HepG2 (cell line): ENCODE measurements around the gene MXRA7. TPM values are rescaled to one million over a fixed set of nuclear protein-coding genes. Genes with fewer than 3 reads are reported as not detected.

Experiments
- CERS6 ChIP-seq: sonication (generic); formaldehyde crosslinking; IDR thresholded peaks from 2 replicates; pipeline ENCODE4 v1.5.0; 2020; ENCODE audit warnings: missing genetic modification reagents
- FOXA3 ChIP-seq: IDR thresholded peaks from 2 replicates; pipeline ENCODE4 v1.6.1; 2016; ENCODE audit warnings: missing genetic modification reagents, missing compliant biosample characterization
- KAT2B ChIP-seq: fragments of 150-350 bp; IDR thresholded peaks from 2 replicates; pipeline ENCODE4 v1.6.1; 2014; ENCODE audit warnings: low read depth, low read length, borderline replicate concordance
- KDM4B ChIP-seq: sonication (generic); formaldehyde crosslinking; IDR thresholded peaks from 2 replicates; pipeline ENCODE4 v1.4.0; 2020; ENCODE audit warnings: missing genetic modification reagents
- KDM5A ChIP-seq: fragments of 200-600 bp; sonication (generic); IDR thresholded peaks from 2 replicates; pipeline ENCODE4 v1.7.0; 2018; ENCODE audit warnings: antibody characterized with exemption, mild to moderate bottlenecking, low read length, borderline replicate concordance
- MAFK ChIP-seq, 2 experiments: IDR thresholded peaks in 1 of 2; conservative IDR thresholded peaks in 1 of 2; 2 replicates each; pipeline ENCODE4 v1.6.1; 2011; ENCODE audit warnings: improper control_type of control experiment in 2 of 2, low read length in 2 of 2
- NFIB ChIP-seq: sonication (generic); formaldehyde crosslinking; IDR thresholded peaks from 2 replicates; pipeline ENCODE4 v1.9.0; 2021; ENCODE audit warnings: missing genetic modification reagents, mild to moderate bottlenecking, borderline replicate concordance
- SKIL ChIP-seq: sonication (generic); formaldehyde crosslinking; IDR thresholded peaks from 2 replicates; pipeline ENCODE4 v1.8.0; 2022; ENCODE audit warnings: missing genetic modification reagents, mild to moderate bottlenecking, moderate library complexity, borderline replicate concordance
- ZBTB10 ChIP-seq: sonication (generic); formaldehyde crosslinking; IDR thresholded peaks from 2 replicates; pipeline ENCODE4 v1.4.0; 2020; ENCODE audit warnings: missing genetic modification reagents, borderline replicate concordance
- ZBTB2 ChIP-seq: sonication (generic); formaldehyde crosslinking; IDR thresholded peaks from 2 replicates; pipeline ENCODE4 v1.8.0; 2022; ENCODE audit warnings: low read depth, missing genetic modification reagents
- ZMYM2 ChIP-seq: sonication (generic); formaldehyde crosslinking; IDR thresholded peaks from 2 replicates; pipeline ENCODE4 v1.8.0; 2022; ENCODE audit warnings: mild to moderate bottlenecking, missing genetic modification reagents
- ZNF10 ChIP-seq: sonication (generic); formaldehyde crosslinking; IDR thresholded peaks from 2 replicates; pipeline ENCODE4 v1.4.0; 2020; ENCODE audit warnings: mild to moderate bottlenecking, low read depth, missing genetic modification reagents, borderline replicate concordance
- ZNF143 ChIP-seq: sonication (generic); formaldehyde crosslinking; IDR thresholded peaks from 2 replicates; pipeline ENCODE4 v1.4.0; 2020; ENCODE audit warnings: missing genetic modification reagents
- ZNF17 ChIP-seq: sonication (generic); formaldehyde crosslinking; IDR thresholded peaks from 2 replicates; pipeline ENCODE4 v1.5.0; 2020; ENCODE audit warnings: mild to moderate bottlenecking, missing genetic modification reagents
- ZNF33B ChIP-seq: sonication (generic); formaldehyde crosslinking; IDR thresholded peaks from 2 replicates; pipeline ENCODE4 v1.5.1; 2020; ENCODE audit warnings: mild to moderate bottlenecking, missing genetic modification reagents
- ZNF564 ChIP-seq: sonication (generic); formaldehyde crosslinking; IDR thresholded peaks from 2 replicates; pipeline ENCODE4 v1.8.1; 2023; ENCODE audit warnings: mild to moderate bottlenecking, missing genetic modification reagents
- ZNF652 ChIP-seq: IDR thresholded peaks from 2 replicates; pipeline ENCODE4 v1.6.1; 2016; ENCODE audit warnings: low read depth, borderline replicate concordance
- ZNF850 ChIP-seq: sonication (generic); formaldehyde crosslinking; conservative IDR thresholded peaks from 2 replicates; pipeline ENCODE4 v1.9.0; 2021; ENCODE audit warnings: mild to moderate bottlenecking, missing genetic modification reagents
- ZNF879 ChIP-seq: sonication (generic); formaldehyde crosslinking; IDR thresholded peaks from 2 replicates; pipeline ENCODE4 v1.8.1; 2023; ENCODE audit warnings: missing genetic modification reagents
- polyA plus RNA-seq, 8 experiments: library from polyadenylated mRNA; depleted of rRNA in 3 of 8; stranded (reverse) in 7 of 8; unstranded in 1 of 8; fragments of >200 nt; fragmentation: Illumina TruSeq in 4 of 8; extraction: Trizol in 4 of 8; gene quantifications; 2 replicates each; pipeline versions ENCODE4 v1.2.1 to v1.2.3, GENCODE V29; 2011 to 2016; ENCODE audit warnings: low read depth in 4 of 8, missing spikeins in 1 of 8, mixed read lengths in 1 of 8; ENCODE audit not compliant: insufficient read depth in 1 of 8
- total RNA-seq, 5 experiments: library from RNA; depleted of rRNA; stranded (reverse); fragments of >200 nt; fragmentation: Illumina TruSeq; extraction: Trizol; gene quantifications; 2 replicates each; pipeline ENCODE4 v1.2.3, GENCODE V29; 2016; ENCODE audit warnings: low read depth in 1 of 5
- TF ChIP-seq, protein P1 (sequence below): sonication (generic); formaldehyde crosslinking; IDR thresholded peaks from 2 replicates; pipeline ENCODE4 v1.5.0; 2020; ENCODE audit warnings: mild to moderate bottlenecking, missing genetic modification reagents

Gene MXRA7
- total and polyA plus RNA-seq, 2 of the 13 experiments (the other 11 are each of a cell fraction or from before 2014, with no cell fraction given): 44.8 to 112 TPM

- TF ChIP-seq ZNF17 (CRISPR knock-in tag): no peak
- TF ChIP-seq ZNF564 (CRISPR knock-in tag): no peak
- TF ChIP-seq NFIB (CRISPR knock-in tag): no peak
- TF ChIP-seq ZNF652 (CRISPR knock-in tag): no peak
- TF ChIP-seq CERS6 (CRISPR knock-in tag): no peak
- TF ChIP-seq ZBTB2: no peak; the same call in 1 of the 2 replicates
- TF ChIP-seq SKIL (CRISPR knock-in tag): peak; percentile 48; the same call in 1 of the 2 replicates
- TF ChIP-seq ZNF143 (CRISPR knock-in tag): no peak
- no peak for TF ChIP-seq ZMYM2 (CRISPR knock-in tag)
- TF ChIP-seq FOXA3 (CRISPR knock-in tag): no peak
- TF ChIP-seq, protein P1, sequence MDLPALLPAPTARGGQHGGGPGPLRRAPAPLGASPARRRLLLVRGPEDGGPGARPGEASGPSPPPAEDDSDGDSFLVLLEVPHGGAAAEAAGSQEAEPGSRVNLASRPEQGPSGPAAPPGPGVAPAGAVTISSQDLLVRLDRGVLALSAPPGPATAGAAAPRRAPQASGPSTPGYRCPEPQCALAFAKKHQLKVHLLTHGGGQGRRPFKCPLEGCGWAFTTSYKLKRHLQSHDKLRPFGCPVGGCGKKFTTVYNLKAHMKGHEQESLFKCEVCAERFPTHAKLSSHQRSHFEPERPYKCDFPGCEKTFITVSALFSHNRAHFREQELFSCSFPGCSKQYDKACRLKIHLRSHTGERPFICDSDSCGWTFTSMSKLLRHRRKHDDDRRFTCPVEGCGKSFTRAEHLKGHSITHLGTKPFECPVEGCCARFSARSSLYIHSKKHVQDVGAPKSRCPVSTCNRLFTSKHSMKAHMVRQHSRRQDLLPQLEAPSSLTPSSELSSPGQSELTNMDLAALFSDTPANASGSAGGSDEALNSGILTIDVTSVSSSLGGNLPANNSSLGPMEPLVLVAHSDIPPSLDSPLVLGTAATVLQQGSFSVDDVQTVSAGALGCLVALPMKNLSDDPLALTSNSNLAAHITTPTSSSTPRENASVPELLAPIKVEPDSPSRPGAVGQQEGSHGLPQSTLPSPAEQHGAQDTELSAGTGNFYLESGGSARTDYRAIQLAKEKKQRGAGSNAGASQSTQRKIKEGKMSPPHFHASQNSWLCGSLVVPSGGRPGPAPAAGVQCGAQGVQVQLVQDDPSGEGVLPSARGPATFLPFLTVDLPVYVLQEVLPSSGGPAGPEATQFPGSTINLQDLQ (CRISPR knock-in tag): no peak
- TF ChIP-seq ZNF850: no peak
- peak; percentile 22; the same call in 1 of the 2 replicates for TF ChIP-seq ZNF879 (CRISPR knock-in tag)
- no peak for TF ChIP-seq MAFK (conservative IDR thresholded peaks at IDR 0.05 in 1 of 2, IDR thresholded peaks at IDR 0.05 in 1 of 2; ENCODE audit: low read length in 2 of 2)
- TF ChIP-seq KDM5A: no peak
- TF ChIP-seq KAT2B: no peak
- no peak for TF ChIP-seq ZNF10 (CRISPR knock-in tag)
- no peak for TF ChIP-seq ZNF33B (CRISPR knock-in tag)
- no peak for TF ChIP-seq KDM4B
- peak; percentile 76; the same call in 1 of the 2 replicates for TF ChIP-seq ZBTB10
Observed at GRCh38 chr17:76725580-76726230, 14.9 kb upstream of the MXRA7 start (continued).
